Suprapubic skin (tissue), 4 donors: Measurements from ENCODE around the gene SRPRB. TPM values are rescaled to one million over a fixed set of nuclear protein-coding genes. Genes with fewer than 3 reads are reported as not detected.

ENCODE experiments used
- DNase-seq, 2 donors: peaks; one replicate each; pipeline ENCODE4 v3.0.0-alpha.2; 2019; ENCODE audit warnings: low spot score in 2 of 2
- H3K27ac ChIP-seq: fragments of 200-600 bp; sonication (generic); one replicate; pipeline ENCODE4 v1.5.1; 2019
- H3K27me3 ChIP-seq: fragments of 200-600 bp; sonication (generic); one replicate; pipeline ENCODE4 v1.5.1; 2019
- H3K36me3 ChIP-seq: fragments of 200-600 bp; sonication (generic); one replicate; pipeline ENCODE4 v1.5.1; 2019
- H3K4me1 ChIP-seq: fragments of 200-600 bp; sonication (generic); one replicate; pipeline ENCODE4 v1.5.1; 2019
- H3K4me3 ChIP-seq: fragments of 200-600 bp; sonication (generic); one replicate; pipeline ENCODE4 v1.5.1; 2019; ENCODE audit warnings: mild to moderate bottlenecking
- H3K9me3 ChIP-seq: fragments of 200-600 bp; sonication (generic); one replicate; pipeline ENCODE4 v1.5.1; 2019
- EP300 ChIP-seq: sonication (generic); formaldehyde crosslinking; IDR thresholded peaks from one replicate; pipeline ENCODE4 v1.6.1; 2017; ENCODE audit warnings: antibody characterized with exemption
- POLR2A ChIP-seq, 2 donors: fragments of 450-650 bp; IDR thresholded peaks; one replicate each; pipeline ENCODE4 v1.6.1; 2017; ENCODE audit warnings: antibody characterized with exemption in 2 of 2, mild to moderate bottlenecking in 2 of 2, moderate library complexity in 2 of 2
- POLR2AphosphoS5 ChIP-seq, 3 donors: sonication (generic); formaldehyde crosslinking; IDR thresholded peaks; one replicate each; pipeline ENCODE4 v1.6.1; 2017; ENCODE audit warnings: antibody characterized with exemption in 3 of 3
- WGBS: methylation state at CpG from one replicate; pipeline ENCODE4 v1.1.5; 2018; 5-methylcytosine and 5-hydroxymethylcytosine counted together
- total RNA-seq, 4 donors: library from RNA; depleted of rRNA; stranded (reverse); fragments of >200 nt; gene quantifications; one replicate each; pipeline ENCODE4 v1.1.0, GENCODE V29; 2016
- TF ChIP-seq, protein P1 (sequence below), 2 donors: fragments of 200-600 bp in 1 of 2; fragments of 450-650 bp in 1 of 2; sonication (generic) in 1 of 2; IDR thresholded peaks; one replicate each; pipeline ENCODE4 v1.5.1; 2016 to 2019; ENCODE audit warnings: antibody characterized with exemption in 2 of 2, mild to moderate bottlenecking in 1 of 2, moderate library complexity in 1 of 2

SRPRB gene
- total RNA-seq, 4 donors from 2014 or later: 21.1 to 36.5 (median 23.8) TPM

DNA sequence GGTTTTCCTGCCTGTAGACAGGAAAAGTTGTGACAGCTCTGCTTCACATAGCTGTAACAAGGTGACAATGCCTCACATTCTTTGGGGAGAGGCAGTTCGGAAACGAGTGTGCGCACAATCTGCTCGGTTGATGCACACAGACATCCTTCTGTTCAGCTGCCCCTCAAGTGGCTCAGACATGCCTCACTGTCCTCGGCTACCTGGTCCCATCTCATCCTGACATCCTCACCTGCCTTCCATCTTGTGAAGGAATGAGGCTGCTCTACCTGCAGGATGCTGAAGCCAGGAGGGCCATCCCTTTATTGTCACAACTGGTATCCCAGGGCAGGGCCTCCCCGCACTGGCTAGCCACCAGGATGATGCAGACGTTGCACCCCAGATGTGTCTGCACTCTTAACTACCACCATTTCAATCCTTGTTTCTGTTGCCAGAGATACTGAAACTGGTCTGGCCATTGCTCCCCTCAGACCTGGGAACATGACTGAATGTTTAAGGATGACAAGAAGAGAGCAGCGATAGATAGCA lies 19.4 kb downstream of the SRPRB start:
- Histone ChIP-seq H3K27ac (no peak overlapping the region), H3K36me3 (peaks cover 45% of the 10 kb centered on the region), H3K27me3 (no peaks in the 10 kb centered on the region), H3K9me3 (no peaks in the 10 kb centered on the region), H3K4me3 (no peak overlapping the region), H3K4me1 (peaks cover 11% of the 10 kb centered on the region)
- no peak for DNase-seq
- TF ChIP-seq, protein P1, sequence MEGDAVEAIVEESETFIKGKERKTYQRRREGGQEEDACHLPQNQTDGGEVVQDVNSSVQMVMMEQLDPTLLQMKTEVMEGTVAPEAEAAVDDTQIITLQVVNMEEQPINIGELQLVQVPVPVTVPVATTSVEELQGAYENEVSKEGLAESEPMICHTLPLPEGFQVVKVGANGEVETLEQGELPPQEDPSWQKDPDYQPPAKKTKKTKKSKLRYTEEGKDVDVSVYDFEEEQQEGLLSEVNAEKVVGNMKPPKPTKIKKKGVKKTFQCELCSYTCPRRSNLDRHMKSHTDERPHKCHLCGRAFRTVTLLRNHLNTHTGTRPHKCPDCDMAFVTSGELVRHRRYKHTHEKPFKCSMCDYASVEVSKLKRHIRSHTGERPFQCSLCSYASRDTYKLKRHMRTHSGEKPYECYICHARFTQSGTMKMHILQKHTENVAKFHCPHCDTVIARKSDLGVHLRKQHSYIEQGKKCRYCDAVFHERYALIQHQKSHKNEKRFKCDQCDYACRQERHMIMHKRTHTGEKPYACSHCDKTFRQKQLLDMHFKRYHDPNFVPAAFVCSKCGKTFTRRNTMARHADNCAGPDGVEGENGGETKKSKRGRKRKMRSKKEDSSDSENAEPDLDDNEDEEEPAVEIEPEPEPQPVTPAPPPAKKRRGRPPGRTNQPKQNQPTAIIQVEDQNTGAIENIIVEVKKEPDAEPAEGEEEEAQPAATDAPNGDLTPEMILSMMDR (IDR thresholded peaks at IDR 0.05): no peak
- TF ChIP-seq POLR2A (IDR thresholded peaks at IDR 0.05) (no peak), POLR2AphosphoS5 (IDR thresholded peaks at IDR 0.05) (no peak), EP300 (no peak)
- WGBS: 83% methylated on average over 7 of the region's 8 CpGs

DNA sequence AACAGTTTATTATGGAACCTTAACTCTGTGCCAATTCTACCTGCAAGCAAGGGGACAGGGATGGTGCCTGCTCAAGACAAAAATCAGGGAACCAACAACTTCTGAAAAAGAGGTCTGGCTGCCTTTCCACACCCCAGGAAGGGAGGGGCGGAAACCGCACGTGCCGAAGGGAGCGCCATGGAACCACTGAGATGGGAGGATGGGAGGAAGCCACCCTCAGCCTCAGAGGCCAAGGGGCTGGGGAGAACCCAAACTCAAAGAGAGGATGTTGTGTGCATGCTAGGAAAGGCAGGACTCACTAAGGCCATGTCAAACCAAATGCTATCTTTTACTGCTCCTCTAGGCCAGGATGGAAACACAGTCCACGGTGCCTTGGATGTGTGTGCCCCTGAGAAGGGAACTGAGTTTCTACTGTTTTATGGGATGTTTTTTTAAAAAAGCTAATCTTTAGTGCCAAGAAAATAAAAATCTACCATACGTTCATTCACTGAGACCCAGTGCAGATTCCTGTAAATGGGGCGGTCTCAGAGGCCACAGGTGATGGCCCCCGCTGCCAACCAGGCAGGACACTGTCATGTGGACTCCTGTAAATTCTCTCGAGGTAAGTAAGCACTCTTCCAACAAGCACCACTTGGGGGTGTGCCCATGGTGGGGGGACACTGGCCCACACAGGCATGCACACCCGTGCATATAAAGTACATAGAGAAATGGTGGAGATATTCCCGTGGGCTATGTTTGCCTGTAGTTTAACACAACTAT lies 20.5 kb downstream of the SRPRB start:
- TF ChIP-seq POLR2A (IDR thresholded peaks at IDR 0.05) (no peak), EP300 (no peak)
- TF ChIP-seq, protein P1 (IDR thresholded peaks at IDR 0.05): no peak
- Histone ChIP-seq H3K27ac (no peak overlapping the region), H3K4me3 (no peak overlapping the region), H3K27me3 (no peaks in the 10 kb centered on the region), H3K9me3 (no peaks in the 10 kb centered on the region), H3K36me3 (peaks cover 33% of the 10 kb centered on the region), H3K4me1 (peaks cover 4% of the 10 kb centered on the region)
- no peak for DNase-seq
- WGBS: 81% methylated on average over 12 of the region's 12 CpGs

DNA sequence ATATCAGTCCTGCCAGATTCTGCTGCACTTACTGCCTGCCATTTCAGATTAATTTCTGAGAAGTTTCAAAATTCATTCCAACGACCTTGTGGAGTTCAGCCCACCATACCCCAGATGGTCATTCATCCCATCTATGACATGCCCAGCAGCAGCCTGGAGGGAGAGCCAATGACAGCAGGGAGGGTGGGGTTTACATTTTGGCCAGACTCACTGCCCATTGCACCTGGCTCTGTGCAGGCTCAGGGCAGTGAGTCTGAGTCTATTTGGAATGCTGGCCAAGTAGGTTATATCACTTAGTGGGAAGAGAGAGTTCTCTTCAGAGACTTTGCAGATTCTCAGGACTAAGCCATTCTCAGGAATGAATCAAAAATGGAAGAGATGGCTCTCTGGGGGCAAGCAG lies 21.5 kb downstream of the SRPRB start:
- WGBS: 32% methylated on average over 1 of the region's 1 CpG
- no peak overlapping the region for H3K27ac ChIP-seq
- H3K9me3 ChIP-seq: no peaks in the 10 kb centered on the region
- H3K4me3 ChIP-seq: no peak overlapping the region
- peaks cover 25% of the 10 kb centered on the region for H3K36me3 ChIP-seq
- no peaks in the 10 kb centered on the region for H3K4me1 ChIP-seq
- DNase-seq: no peak
- no peaks in the 10 kb centered on the region for H3K27me3 ChIP-seq
- TF ChIP-seq EP300: no peak
- TF ChIP-seq, protein P1 (IDR thresholded peaks at IDR 0.05): no peak
- TF ChIP-seq POLR2AphosphoS5 (IDR thresholded peaks at IDR 0.05): no peak
- TF ChIP-seq POLR2A (IDR thresholded peaks at IDR 0.05): no peak

DNA sequence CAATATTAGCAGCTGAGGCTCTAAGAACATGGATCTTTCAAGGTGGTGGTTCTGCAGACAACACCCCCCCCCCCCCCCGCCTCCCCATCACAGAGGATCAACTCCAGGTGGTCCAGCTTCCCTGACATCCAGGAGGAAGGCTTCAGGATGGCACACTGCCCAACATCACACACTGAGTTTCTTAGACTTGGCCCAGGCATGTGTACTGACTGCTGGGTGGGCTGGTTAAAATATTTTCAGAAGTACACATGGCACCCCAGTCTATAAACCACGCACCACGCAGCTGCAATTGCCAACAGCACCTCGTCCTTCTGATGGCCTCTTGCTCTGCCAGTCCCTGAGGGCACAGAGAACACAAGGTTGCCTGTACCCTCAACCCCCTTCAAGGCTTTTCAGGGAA lies 22.1 kb downstream of the SRPRB start:
- Histone ChIP-seq H3K4me1 (no peaks in the 10 kb centered on the region), H3K4me3 (no peak overlapping the region), H3K27me3 (no peaks in the 10 kb centered on the region), H3K9me3 (no peaks in the 10 kb centered on the region), H3K36me3 (peaks cover 20% of the 10 kb centered on the region), H3K27ac (no peak overlapping the region)
- no peak for DNase-seq
- TF ChIP-seq EP300 (no peak), POLR2A (IDR thresholded peaks at IDR 0.05) (no peak), POLR2AphosphoS5 (IDR thresholded peaks at IDR 0.05) (no peak)
- TF ChIP-seq, protein P1 (IDR thresholded peaks at IDR 0.05): no peak
- 84% methylated on average over 3 of the region's 4 CpGs for WGBS

DNA sequence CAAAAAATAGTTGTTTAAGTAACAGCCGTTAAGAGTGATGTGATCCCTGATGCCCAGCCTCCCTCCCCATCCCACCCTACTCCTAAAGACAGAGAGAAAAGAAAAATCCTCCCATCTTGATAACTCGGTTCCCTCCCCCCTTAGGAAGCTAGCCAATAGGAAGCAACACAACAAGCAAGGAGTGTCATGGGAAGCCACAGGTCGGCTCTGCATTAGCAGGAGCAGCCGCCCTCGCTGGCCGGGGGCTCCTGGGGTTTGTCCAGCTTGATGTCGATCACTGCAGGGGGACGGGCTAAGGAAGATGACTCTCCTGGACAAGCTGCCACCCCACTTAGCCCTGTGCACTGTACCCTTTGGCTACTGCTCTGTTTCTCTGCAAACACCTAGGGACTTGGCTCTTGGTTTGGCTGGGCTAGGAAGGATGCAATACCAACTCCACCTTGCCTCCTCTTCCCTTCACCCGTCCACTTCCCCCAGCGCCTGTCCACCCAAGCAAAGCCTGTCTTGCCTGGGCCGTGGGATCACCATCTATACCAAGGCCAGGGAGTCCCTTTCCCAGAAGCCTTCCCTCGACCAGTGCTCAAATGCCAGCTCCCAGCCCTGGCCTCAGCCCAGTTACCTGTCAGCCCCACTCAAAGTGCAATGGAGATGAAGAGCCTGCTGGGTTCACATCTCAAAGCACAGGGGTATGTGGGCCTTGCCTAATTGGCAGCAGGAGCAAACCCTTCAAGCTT lies 23.1 kb downstream of the SRPRB start:
- Histone ChIP-seq H3K4me1 (no peaks in the 10 kb centered on the region), H3K36me3 (peaks cover 12% of the 10 kb centered on the region), H3K4me3 (no peak overlapping the region), H3K27ac (no peak overlapping the region), H3K9me3 (no peaks in the 10 kb centered on the region), H3K27me3 (no peaks in the 10 kb centered on the region)
- no peak for DNase-seq
- WGBS: 86% methylated on average over 9 of the region's 12 CpGs
- TF ChIP-seq, protein P1 (IDR thresholded peaks at IDR 0.05): no peak
- TF ChIP-seq POLR2AphosphoS5 (IDR thresholded peaks at IDR 0.05): no peak
- no peak for TF ChIP-seq POLR2A (IDR thresholded peaks at IDR 0.05)
- no peak for TF ChIP-seq EP300
